Measurements from ENCODE around the gene TBCCD1.

TBCCD1 gene

GRCh38 chr3:186593862-186594261 lies 26.7 kb upstream of the TBCCD1 start:
- no peak for TF ChIP-seq CTCF (IDR thresholded peaks at IDR 0.05; ENCODE audit: low read depth, low read length, missing control alignments)
- H3K27me3 ChIP-seq (replicated peaks), result no peaks in the 10 kb centered on the region
- DNase-seq, result no peak
- in situ Hi-C loops (cut with HindIII; ENCODE audit: low pct_ligation_motif_present, low sequenced_read_pairs), result no loop called here
- no peaks in the 10 kb centered on the region for H3K36me3 ChIP-seq (replicated peaks)
- H3K4me3 ChIP-seq (ENCODE audit: low read depth, low read length), result no peak overlapping the region
- no peak overlapping the region for H3K27ac ChIP-seq

- H3K27ac ChIP-seq, result no peak overlapping the region
- no peak overlapping the region for H3K4me3 ChIP-seq (ENCODE audit: low read depth, low read length)
- in situ Hi-C loops (cut with HindIII; ENCODE audit: low pct_ligation_motif_present, low sequenced_read_pairs), result no loop called here
These were observed 25.5 kb upstream of the TBCCD1 start for GRCh38 chr3:186592682-186593081.

GRCh38 chr3:186590580-186591295 lies 23.6 kb upstream of the TBCCD1 start:
- no peak for DNase-seq
- Histone ChIP-seq H3K36me3 (replicated peaks) (peaks cover 5% of the 10 kb centered on the region), H3K27me3 (replicated peaks) (no peaks in the 10 kb centered on the region), H3K4me3 (ENCODE audit: low read depth, low read length) (no peak overlapping the region), H3K27ac (no peak overlapping the region)
- in situ Hi-C loops (cut with HindIII; ENCODE audit: low pct_ligation_motif_present, low sequenced_read_pairs), result no loop called here
- no peak for TF ChIP-seq CTCF (IDR thresholded peaks at IDR 0.05; ENCODE audit: low read depth, low read length, missing control alignments)

More at GRCh38 chr3:186592682-186593081, 25.5 kb upstream of the TBCCD1 start:
- no peak for DNase-seq
- H3K27me3 ChIP-seq (replicated peaks), result no peaks in the 10 kb centered on the region
- no peaks in the 10 kb centered on the region for H3K36me3 ChIP-seq (replicated peaks)
- no peak for TF ChIP-seq CTCF (IDR thresholded peaks at IDR 0.05; ENCODE audit: low read depth, low read length, missing control alignments)

GRCh38 chr3:186589856-186590579 lies 22.9 kb upstream of the TBCCD1 start:
- H3K4me3 ChIP-seq (ENCODE audit: low read depth, low read length), result no peak overlapping the region
- H3K27me3 ChIP-seq (replicated peaks), result no peaks in the 10 kb centered on the region
- H3K27ac ChIP-seq, result no peak overlapping the region
- TF ChIP-seq CTCF (IDR thresholded peaks at IDR 0.05; ENCODE audit: low read depth, low read length, missing control alignments), result no peak
- in situ Hi-C loops (cut with HindIII; ENCODE audit: low pct_ligation_motif_present, low sequenced_read_pairs), result no loop called here
- no peak for DNase-seq
- peaks cover 11% of the 10 kb centered on the region for H3K36me3 ChIP-seq (replicated peaks)

GRCh38 chr3:186589121-186589520 lies 22.0 kb upstream of the TBCCD1 start:
- peak; percentile 55 for TF ChIP-seq CTCF (IDR thresholded peaks at IDR 0.05; ENCODE audit: low read depth, low read length, missing control alignments)
- Histone ChIP-seq H3K36me3 (replicated peaks) (peaks cover 19% of the 10 kb centered on the region), H3K4me3 (ENCODE audit: low read depth, low read length) (no peak overlapping the region), H3K27ac (no peak overlapping the region), H3K27me3 (replicated peaks) (no peaks in the 10 kb centered on the region)
- in situ Hi-C loops (cut with HindIII; ENCODE audit: low pct_ligation_motif_present, low sequenced_read_pairs), result no loop called here
- no peak for DNase-seq
